ENCODE measurements around the gene C2CD2. TPM values are rescaled to one million over a fixed set of nuclear protein-coding genes. Genes with fewer than 3 reads are reported as not detected.
A peak's percentile ranks its signal among the peaks of the same experiment; 100 is the strongest.

The C2CD2 gene
- total RNA-seq, 1 experiment from 2014 or later = 13.8 TPM

- no peak for DNase-seq
- Histone ChIP-seq H3K27me3 (no peaks in the 10 kb centered on the region), H3K4me3 (no peak overlapping the region), H3K36me3 (peaks cover 75% of the 10 kb centered on the region), H3K9me3 (no peaks in the 10 kb centered on the region)
These were observed 40.6 kb downstream of the C2CD2 start for GRCh38 chr21:41913230-41913629.

- peaks cover 79% of the 10 kb centered on the region for H3K36me3 ChIP-seq
- H3K9me3 ChIP-seq = no peaks in the 10 kb centered on the region
- no peak for DNase-seq
- H3K4me3 ChIP-seq = no peak overlapping the region
- no peaks in the 10 kb centered on the region for H3K27me3 ChIP-seq
These were observed 45.0 kb downstream of the C2CD2 start for GRCh38 chr21:41908829-41909228.

GRCh38 chr21:41907496-41908258, 46.1 kb downstream of the C2CD2 start:
- Histone ChIP-seq H3K36me3 (peaks cover 77% of the 10 kb centered on the region), H3K27me3 (no peaks in the 10 kb centered on the region), H3K4me3 (no peak overlapping the region), H3K9me3 (no peaks in the 10 kb centered on the region)
- no peak for DNase-seq

- no peak for DNase-seq
- Histone ChIP-seq H3K36me3 (peaks cover 74% of the 10 kb centered on the region), H3K9me3 (no peaks in the 10 kb centered on the region), H3K4me3 (no peak overlapping the region), H3K27me3 (no peaks in the 10 kb centered on the region)
These were observed 47.0 kb downstream of the C2CD2 start for GRCh38 chr21:41906770-41907169.

- H3K4me3 ChIP-seq = no peak overlapping the region
- no peak for DNase-seq
- no peaks in the 10 kb centered on the region for H3K27me3 ChIP-seq
- H3K36me3 ChIP-seq = peaks cover 75% of the 10 kb centered on the region
- no peaks in the 10 kb centered on the region for H3K9me3 ChIP-seq
These were observed 50.1 kb downstream of the C2CD2 start for GRCh38 chr21:41903559-41904351.

- no peak for DNase-seq
These were observed 50.9 kb downstream of the C2CD2 start for GRCh38 chr21:41902946-41903345.

GRCh38 chr21:41901782-41902181, 52.0 kb downstream of the C2CD2 start:
- H3K9me3 ChIP-seq = no peaks in the 10 kb centered on the region
- no peak for DNase-seq
- H3K4me3 ChIP-seq = no peak overlapping the region
- no peaks in the 10 kb centered on the region for H3K27me3 ChIP-seq
- peaks cover 67% of the 10 kb centered on the region for H3K36me3 ChIP-seq

More at GRCh38 chr21:41902946-41903345, 50.9 kb downstream of the C2CD2 start:
- Histone ChIP-seq H3K27me3 (no peaks in the 10 kb centered on the region), H3K4me3 (no peak overlapping the region), H3K36me3 (peaks cover 74% of the 10 kb centered on the region), H3K9me3 (no peaks in the 10 kb centered on the region)

- H3K9me3 ChIP-seq = no peaks in the 10 kb centered on the region
- H3K4me3 ChIP-seq = no peak overlapping the region
- no peaks in the 10 kb centered on the region for H3K27me3 ChIP-seq
- no peak for DNase-seq
- H3K36me3 ChIP-seq = peaks cover 62% of the 10 kb centered on the region
These were observed 52.7 kb downstream of the C2CD2 start for GRCh38 chr21:41901099-41901498.

GRCh38 chr21:41900401-41900800, 53.4 kb downstream of the C2CD2 start:
- H3K4me3 ChIP-seq = no peak overlapping the region
- H3K9me3 ChIP-seq = no peaks in the 10 kb centered on the region
- DNase-seq = no peak
- H3K36me3 ChIP-seq = peaks cover 61% of the 10 kb centered on the region
- no peaks in the 10 kb centered on the region for H3K27me3 ChIP-seq

- Histone ChIP-seq H3K27me3 (no peaks in the 10 kb centered on the region), H3K9me3 (no peaks in the 10 kb centered on the region), H3K36me3 (peaks cover 63% of the 10 kb centered on the region), H3K4me3 (no peak overlapping the region)
- DNase-seq = no peak
These were observed 54.2 kb downstream of the C2CD2 start for GRCh38 chr21:41899426-41900202.

- Histone ChIP-seq H3K36me3 (peaks cover 62% of the 10 kb centered on the region), H3K27me3 (no peaks in the 10 kb centered on the region), H3K4me3 (no peak overlapping the region), H3K9me3 (no peaks in the 10 kb centered on the region)
- no peak for DNase-seq
These were observed 54.8 kb downstream of the C2CD2 start for GRCh38 chr21:41898998-41899397.

GRCh38 chr21:41897700-41898099, 56.1 kb downstream of the C2CD2 start:
- H3K27me3 ChIP-seq = no peaks in the 10 kb centered on the region
- peaks cover 56% of the 10 kb centered on the region for H3K36me3 ChIP-seq
- no peak for DNase-seq
- H3K4me3 ChIP-seq = no peak overlapping the region
- no peaks in the 10 kb centered on the region for H3K9me3 ChIP-seq

- H3K36me3 ChIP-seq = peaks cover 53% of the 10 kb centered on the region
- DNase-seq = no peak
- no peaks in the 10 kb centered on the region for H3K27me3 ChIP-seq
- H3K4me3 ChIP-seq = no peak overlapping the region
- no peaks in the 10 kb centered on the region for H3K9me3 ChIP-seq
These were observed 56.7 kb downstream of the C2CD2 start for GRCh38 chr21:41897047-41897669.

GRCh38 chr21:41895643-41896493, 58.0 kb downstream of the C2CD2 start:
- Histone ChIP-seq H3K4me3 (no peak overlapping the region), H3K27me3 (no peaks in the 10 kb centered on the region), H3K36me3 (peaks cover 43% of the 10 kb centered on the region), H3K9me3 (no peaks in the 10 kb centered on the region)
- DNase-seq = no peak

- Histone ChIP-seq H3K9me3 (no peaks in the 10 kb centered on the region), H3K27me3 (no peaks in the 10 kb centered on the region), H3K4me3 (no peak overlapping the region), H3K36me3 (peaks cover 41% of the 10 kb centered on the region)
- DNase-seq = peak; percentile 35
These were observed 58.8 kb downstream of the C2CD2 start for GRCh38 chr21:41894922-41895557.

All from MG63 (cell line).